Ovary (tissue), 10 donors: ENCODE data around the gene FABP3. TPM values are rescaled to one million over a fixed set of nuclear protein-coding genes. Genes with fewer than 3 reads are reported as not detected.
A peak's percentile ranks its signal among the peaks of the same experiment; 100 is the strongest.

Source experiments
- DNase-seq, 5 donors: peaks; one replicate each; pipeline ENCODE4 v3.0.0-alpha.2; 2019 to 2020
- H3K27ac ChIP-seq, 2 donors: fragments of 200-600 bp; one replicate each; pipeline versions ENCODE4 v1.5.1 to v1.8.0; 2019 to 2022
- H3K27me3 ChIP-seq: fragments of 200-600 bp; one replicate; pipeline ENCODE4 v1.8.0; 2022
- H3K36me3 ChIP-seq: fragments of 200-600 bp; sonication (generic); one replicate; pipeline ENCODE4 v1.5.1; 2019
- H3K4me1 ChIP-seq: one replicate; pipeline ENCODE4 v1.8.1; 2013; ENCODE audit warnings: mild to moderate bottlenecking, moderate library complexity; ENCODE audit not compliant: insufficient read depth
- H3K4me3 ChIP-seq: fragments of 200-600 bp; sonication (generic); one replicate; pipeline ENCODE4 v1.5.1; 2017
- H3K9me3 ChIP-seq, 2 donors: fragments of 200-600 bp in 1 of 2; sonication (generic) in 1 of 2; one replicate each; pipeline versions ENCODE4 v1.5.1 to v1.8.1; 2013 to 2019; ENCODE audit warnings: mild to moderate bottlenecking in 1 of 2, moderate library complexity in 1 of 2
- CTCF ChIP-seq, 3 donors: fragments of 450-650 bp in 2 of 3; fragments of 200-600 bp in 1 of 3; IDR thresholded peaks; one replicate each; pipeline versions ENCODE4 v1.5.1 to v1.8.0; 2016 to 2022; ENCODE audit warnings: antibody characterized with exemption in 3 of 3, mild to moderate bottlenecking in 1 of 3
- EP300 ChIP-seq: sonication (generic); formaldehyde crosslinking; IDR thresholded peaks from one replicate; pipeline ENCODE4 v1.6.1; 2017; ENCODE audit warnings: antibody characterized with exemption
- POLR2A ChIP-seq: fragments of 450-650 bp; IDR thresholded peaks from one replicate; pipeline ENCODE4 v1.6.1; 2017; ENCODE audit warnings: antibody characterized with exemption, mild to moderate bottlenecking, moderate library complexity
- WGBS, 3 donors: extraction: QIAGEN DNeasy Blood & Tissue Kit in 1 of 3; methylation state at CpG; one replicate each; pipeline versions ENCODE4 v1.1.5 to v1.1.7; 2013 to 2017; 5-methylcytosine and 5-hydroxymethylcytosine counted together
- intact Hi-C, 4 donors: fragments of 100-400 bp; cut with DNase I; formaldehyde crosslinking; loops; one replicate each; pipeline versions ENCODE4 v1.11.0 to v1.15.1; 2022 to 2023
- long read RNA-seq, 3 donors: library from polyadenylated mRNA in 2 of 3; unstranded in 2 of 3; transcript quantifications; one replicate each; pipeline ENCODE4 v2.0.0 and lab custom pipeline, GENCODE V29; 2021 to 2026
- polyA plus RNA-seq, 2 donors: library from polyadenylated mRNA; stranded (reverse); fragments of 200-250 nt in 1 of 2; fragments of 350-450 nt in 1 of 2; fragmentation: Illumina TruSeq in 1 of 2; extraction: RNeasy Lipid Tissue Mini Kit (QIAGEN cat#74804) in 1 of 2; gene quantifications; one replicate each; pipeline ENCODE4 v1.2.3, GENCODE V29; 2013 to 2014
- total RNA-seq, 7 donors: library from RNA; depleted of rRNA in 2 of 7; stranded (reverse); fragments of >200 nt in 2 of 7; fragmentation: NEBNext Ultra II Directional in 3 of 7; extraction: Animal tissue kit (Norgen Biotek cat#: 25700) in 3 of 7; gene quantifications; one replicate each; pipeline versions ENCODE4 v1.1.0 to v1.2.4, GENCODE V29; 2016 to 2023
- donor health status: DM: no; HTN: no; CAD: no; lungs with moderate emphysema.
- donor health status: DM: no; HTN: no; CAD: no.
- donor health status: Bipolar disorder and iron deficiency.
- donor health status: DM: yes; HTN: yes; CAD: no.
- donor health status: DM: no; HTN: no; CAD: no.
- donor health status: DM: yes; HTN: yes; CAD: no.

FABP3 gene
- total RNA-seq (10 to 100 TPM in 6 of 7 donors, 1 to 10 TPM in 1; 3.3 to 39.3 (median 24.2) TPM), polyA plus RNA-seq (100 to 1,000 TPM in 1 of 2 donors, 10 to 100 TPM in 1; 20.0 to 153 TPM)
- long read RNA-seq, donor 1, transcript FABP3-201 (4 exons, 725 nt): major isoform, 5 of 35 reads
- long read RNA-seq, donor 1, partial matches to known transcripts: 20 of 35 reads
- long read RNA-seq, donor 1, other reads (novel, unspliced or antisense): 9 of 35 reads
- long read RNA-seq, donor 2, transcript FABP3-201 (4 exons, 725 nt): major isoform, 10 of 11 reads
- long read RNA-seq, donor 2, partial matches to known transcripts: 0 of 11 reads
- long read RNA-seq, donor 2, other reads (novel, unspliced or antisense): 0 of 11 reads
- long read RNA-seq, donor 3, transcript FABP3-201 (4 exons, 725 nt): major isoform, 13 of 15 reads
- long read RNA-seq, donor 3, partial matches to known transcripts: 0 of 15 reads
- long read RNA-seq, donor 3, other reads (novel, unspliced or antisense): 2 of 15 reads

- peaks cover 33% of the 10 kb centered on the region for H3K4me1 ChIP-seq
Measured at GRCh38 chr1:31373056-31373896, at the start of gene FABP3. FABP3 (minus strand) TSS chr1:31373076; CDS start chr1:31373014, 62 bp downstream.

GRCh38 chr1:31421371-31422040 is 48.6 kb upstream of the FABP3 start:
- 37 to 43% (median 38%) methylated on average over 9 of the region's 9 CpGs for WGBS, 3 donors
- no peak for DNase-seq
- TF ChIP-seq POLR2A: no peak
- TF ChIP-seq EP300: no peak
- TF ChIP-seq CTCF (IDR thresholded peaks at IDR 0.05): no peak
- Histone ChIP-seq H3K4me3 (no peak overlapping the region), H3K9me3 (no peaks in the 10 kb centered on the region), H3K4me1 (no peaks in the 10 kb centered on the region), H3K27me3 (no peaks in the 10 kb centered on the region), H3K27ac (no peak overlapping the region), H3K36me3 (no peaks in the 10 kb centered on the region)
- intact Hi-C loops: loop anchor here (2.0 to 10.0 kb wide), 6 partner anchors 126 to 617 kb away; no protein-coding TSS in a partner anchor

More at GRCh38 chr1:31373056-31373896, at the start of gene FABP3:
- no peaks in the 10 kb centered on the region for H3K36me3 ChIP-seq
- H3K27ac ChIP-seq: peak within 1 kb of the TSS; percentile 72 to 89
- H3K27me3 ChIP-seq: no peaks in the 10 kb centered on the region
- no peaks in the 10 kb centered on the region for H3K9me3 ChIP-seq
- peak within 1 kb of the TSS; percentile 43 for H3K4me3 ChIP-seq
- DNase-seq: peak; percentile 79 to 88 (median 84)
- intact Hi-C loops: no loop called here
- no peak for TF ChIP-seq EP300
- no peak for TF ChIP-seq POLR2A
- no peak for TF ChIP-seq CTCF (IDR thresholded peaks at IDR 0.05)
- 0 to 1% (median 1%) methylated on average over 41 to 44 of the region's 44 CpGs for WGBS, 3 donors

- Histone ChIP-seq H3K36me3 (no peaks in the 10 kb centered on the region), H3K9me3 (no peaks in the 10 kb centered on the region), H3K27ac (no peak overlapping the region), H3K27me3 (no peaks in the 10 kb centered on the region), H3K4me3 (no peak overlapping the region), H3K4me1 (no peaks in the 10 kb centered on the region)
- 80 to 88% (median 85%) methylated on average over 5 of the region's 5 CpGs for WGBS, 3 donors
- TF ChIP-seq EP300 (no peak), POLR2A (no peak), CTCF (IDR thresholded peaks at IDR 0.05) (no peak)
- intact Hi-C loops: loop anchor here (2.0 to 10.0 kb wide), 6 partner anchors 127 to 616 kb away; no protein-coding TSS in a partner anchor
- no peak for DNase-seq
Measured at GRCh38 chr1:31420716-31421115, 47.8 kb upstream of the FABP3 start.
